HG02852 (cell line): ENCODE data around the gene TRIM67.

Experiments
- ATAC-seq: cut with Tn5 transposase; IDR thresholded peaks from one replicate; pipeline ENCODE4 v1.9.1; 2021; ENCODE audit warnings: mild to moderate bottlenecking, moderate library complexity; ENCODE audit not compliant: unreplicated experiment

TRIM67 gene

GRCh38 chr1:231231511-231231910, 69.7 kb downstream of the TRIM67 start:
- ATAC-seq = no peak

- ATAC-seq = peak; percentile 70
These were observed 71.2 kb downstream of the TRIM67 start for GRCh38 chr1:231232870-231233734.

GRCh38 chr1:231233735-231234417, 72.0 kb downstream of the TRIM67 start:
- ATAC-seq = no peak

- no peak for ATAC-seq
These were observed 72.6 kb downstream of the TRIM67 start for GRCh38 chr1:231234506-231234905.

GRCh38 chr1:231235526-231236207, 73.8 kb downstream of the TRIM67 start:
- no peak for ATAC-seq

GRCh38 chr1:231236208-231236591, 74.3 kb downstream of the TRIM67 start:
- ATAC-seq = no peak

GRCh38 chr1:231236938-231237337, 75.1 kb downstream of the TRIM67 start:
- no peak for ATAC-seq

GRCh38 chr1:231238298-231238697, 76.4 kb downstream of the TRIM67 start:
- ATAC-seq = no peak

- ATAC-seq = no peak
These were observed 78.6 kb downstream of the TRIM67 start for GRCh38 chr1:231240531-231240882.

GRCh38 chr1:231240883-231241735, 79.3 kb downstream of the TRIM67 start, which contains the start of gene GNPAT:
Gene GNPAT (plus strand): TSS chr1:231241212. CDS start chr1:231241379, 167 bp downstream.
- ATAC-seq = peak; percentile 93

GRCh38 chr1:231241750-231242149, 79.9 kb downstream of the TRIM67 start:
- ATAC-seq = no peak

GRCh38 chr1:231242516-231243198, 80.8 kb downstream of the TRIM67 start:
- no peak for ATAC-seq

- ATAC-seq = no peak
These were observed 86.9 kb downstream of the TRIM67 start for GRCh38 chr1:231248778-231249177.

- no peak for ATAC-seq
These were observed 90.5 kb downstream of the TRIM67 start for GRCh38 chr1:231252336-231252735.

- ATAC-seq = no peak
These were observed 98.5 kb downstream of the TRIM67 start for GRCh38 chr1:231260351-231260750.

GRCh38 chr1:231264642-231265041, 102.8 kb downstream of the TRIM67 start:
- no peak for ATAC-seq

- no peak for ATAC-seq
These were observed 103.5 kb downstream of the TRIM67 start for GRCh38 chr1:231265379-231265778.

GRCh38 chr1:231266811-231267322, 105.0 kb downstream of the TRIM67 start:
- no peak for ATAC-seq
